GM13977 (cell line): Measurements from ENCODE around the gene HIVEP3.

Experiments used
- DNase-seq: peaks from one replicate; pipeline ENCODE4 v3.0.0; 2012; ENCODE audit warnings: low spot score
- CTCF ChIP-seq: IDR thresholded peaks from 2 replicates; pipeline ENCODE4 v1.5.1; 2012; ENCODE audit warnings: mild to moderate bottlenecking, control low read depth; ENCODE audit not compliant: insufficient read depth; ENCODE audit errors: extremely low read depth, missing control alignments
- in situ Hi-C: fragments of 300-500 bp; cut with MboI; formaldehyde crosslinking; loops from one replicate; pipeline ENCODE4 v1.12.0; 2022; ENCODE audit warnings: low sequenced_read_pairs, low pct_unique_long_range_greater_than_20kb, mixed read lengths, inconsistent platforms; ENCODE audit not compliant: unreplicated experiment

Gene HIVEP3

DNA sequence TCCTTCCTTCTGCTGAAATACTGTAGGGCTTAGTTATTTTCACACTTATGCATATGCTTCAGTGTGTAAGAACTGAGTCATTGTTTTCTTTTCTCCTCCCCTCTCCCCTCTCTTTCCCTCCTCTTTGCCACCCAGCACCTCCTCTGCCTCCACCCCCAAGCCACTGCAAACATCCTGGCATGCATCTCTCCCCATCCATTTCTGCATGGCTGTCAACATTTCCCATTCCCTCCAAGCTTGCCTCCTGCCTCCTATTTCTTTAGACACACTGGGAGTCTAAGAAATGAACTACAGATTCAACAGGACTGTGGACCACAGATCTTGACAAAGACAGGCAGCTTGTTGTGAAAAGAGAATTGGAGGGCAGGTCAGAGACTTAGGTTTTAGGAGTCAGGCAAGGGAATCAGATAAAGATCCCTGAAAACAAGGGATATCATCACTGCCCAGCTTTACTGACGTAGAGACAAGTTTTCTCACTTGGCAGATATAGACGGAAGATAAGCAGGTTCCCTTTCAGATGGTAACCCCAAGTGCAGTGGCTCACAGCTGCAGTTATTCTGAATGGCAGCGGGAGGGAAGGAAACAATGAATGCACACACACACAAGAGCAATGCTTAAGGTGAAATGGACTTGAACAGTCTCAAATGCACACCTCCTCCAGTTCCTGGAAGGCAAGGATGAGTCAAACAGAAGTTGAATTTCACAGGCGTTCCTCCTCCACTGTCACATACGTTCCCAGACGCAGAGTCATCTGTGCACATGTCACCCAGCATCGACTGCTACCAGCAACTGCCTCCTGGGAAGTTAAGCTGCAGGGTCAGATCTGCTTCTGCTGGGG lies 56.1 kb downstream of the HIVEP3 start:
- no peak for DNase-seq
- TF ChIP-seq CTCF, result no peak
- in situ Hi-C loops, result no loop called here

- TF ChIP-seq CTCF, result no peak
- in situ Hi-C loops, result no loop called here
- no peak for DNase-seq
These were observed 57.0 kb downstream of the HIVEP3 start for GRCh38 chr1:41861535-41862383.

GRCh38 chr1:41860771-41861170 lies 58.0 kb downstream of the HIVEP3 start:
- no peak for TF ChIP-seq CTCF
- DNase-seq, result no peak
- in situ Hi-C loops, result no loop called here

GRCh38 chr1:41860214-41860613 lies 58.5 kb downstream of the HIVEP3 start:
- no peak for DNase-seq

GRCh38 chr1:41859686-41860085 lies 59.0 kb downstream of the HIVEP3 start:
- DNase-seq, result no peak
- in situ Hi-C loops, result no loop called here
- TF ChIP-seq CTCF, result no peak

More at GRCh38 chr1:41860214-41860613, 58.5 kb downstream of the HIVEP3 start:
- in situ Hi-C loops, result no loop called here
- TF ChIP-seq CTCF, result no peak

- no peak for DNase-seq
These were observed 61.8 kb downstream of the HIVEP3 start for GRCh38 chr1:41856944-41857285.

More at GRCh38 chr1:41856944-41857285, 61.8 kb downstream of the HIVEP3 start:
- no peak for TF ChIP-seq CTCF
- in situ Hi-C loops, result no loop called here
